GM12878 (cell line): ENCODE measurements around the gene WDR86. TPM values are rescaled to one million over a fixed set of nuclear protein-coding genes. Genes with fewer than 3 reads are reported as not detected.
A peak's percentile ranks its signal among the peaks of the same experiment; 100 is the strongest.

Experiments
- ATAC-seq: fragments of 200-7000 bp; cut with Tn5 transposase; 3 replicates; pipeline ENCODE4 v1.9.1; 2020; ENCODE audit warnings: mild to moderate bottlenecking, moderate library complexity
- BruUV-seq: library from RNA; stranded (reverse); fragments of 400-500 nt; replicated peaks from 2 replicates; lab custom pipeline; 2021; lab: Mats Ljungman, UMichigan
- CTCF ChIA-PET: fragments of 300-600 bp; sonication (Branson Sonifier 250); formaldehyde crosslinking; extraction: SDS; loops from one replicate; lab custom pipeline; 2021; ENCODE audit warnings: inconsistent platforms; lab: Yijun Ruan, JAX
- POLR2A ChIA-PET: fragments of 350-600 bp; formaldehyde crosslinking; extraction: SDS; loops from one replicate; lab custom pipeline; 2021; ENCODE audit warnings: inconsistent platforms; lab: Charles Lee
- RAD21 ChIA-PET: fragments of 300-600 bp; sonication (Branson Sonifier 250); formaldehyde crosslinking; loops from one replicate; lab custom pipeline; 2023; ENCODE audit warnings: antibody characterized with exemption; ENCODE audit not compliant: unreplicated experiment; lab: Charles Lee
- SMC1A ChIA-PET: fragments of 300-600 bp; sonication (Branson Sonifier 250); formaldehyde crosslinking; loops from one replicate; lab custom pipeline; 2023; ENCODE audit not compliant: unreplicated experiment, uncharacterized antibody; lab: Charles Lee
- DNase-seq: peaks from one replicate; pipeline ENCODE4 v3.0.0-alpha.2; 2011; ENCODE audit warnings: low read depth, low spot score
- FAIRE-seq: peaks from 3 replicates; lab custom pipeline; 2011; peaks lifted over from hg19 to GRCh38; lab: Jason Lieb, UNC
- H2AFZ ChIP-seq: 2 replicates; pipeline ENCODE4 v1.6.0; 2011; ENCODE audit warnings: low read depth, low read length, control low read depth; ENCODE audit not compliant: control insufficient read depth
- H3K27ac ChIP-seq: 2 replicates; pipeline ENCODE4 v1.5.1; 2011; ENCODE audit warnings: control low read depth; ENCODE audit not compliant: control insufficient read depth, insufficient read depth
- H3K27me3 ChIP-seq, 2 experiments: replicated peaks in 1 of 2; 2 replicates each; pipeline versions ENCODE4 v1.6.0 to v1.6.1; 2011; ENCODE audit warnings: low read length in 1 of 2; ENCODE audit not compliant: control insufficient read depth in 2 of 2, insufficient read depth in 2 of 2
- H3K36me3 ChIP-seq, 2 experiments: 2 replicates each; pipeline ENCODE4 v1.5.1; 2011; ENCODE audit warnings: low read length in 1 of 2; ENCODE audit not compliant: control insufficient read depth in 2 of 2, insufficient read depth in 2 of 2
- H3K4me1 ChIP-seq: 2 replicates; pipeline ENCODE4 v1.6.1; 2011; ENCODE audit warnings: mild to moderate bottlenecking, low read length, moderate library complexity, mixed read lengths; ENCODE audit not compliant: control insufficient read depth, insufficient read depth
- H3K4me2 ChIP-seq: 2 replicates; pipeline ENCODE4 v1.6.0; 2011; ENCODE audit warnings: control low read depth; ENCODE audit not compliant: control insufficient read depth, insufficient read depth
- H3K4me3 ChIP-seq: fragments of 200-600 bp; sonication (generic); 2 replicates; pipeline ENCODE4 v1.5.1; 2016
- H3K79me2 ChIP-seq: 2 replicates; pipeline ENCODE4 v1.6.0; 2011; ENCODE audit warnings: low read length; ENCODE audit not compliant: control insufficient read depth, insufficient read depth
- H3K9ac ChIP-seq: 2 replicates; pipeline ENCODE4 v1.8.0; 2011; ENCODE audit warnings: low read length, control low read depth, mixed read lengths; ENCODE audit not compliant: control insufficient read depth, insufficient read depth
- H3K9me3 ChIP-seq: replicated peaks from 3 replicates; pipeline ENCODE4 v1.5.1; 2011; ENCODE audit warnings: mild to moderate bottlenecking, low read length; ENCODE audit not compliant: control insufficient read depth, insufficient read depth
- H4K20me1 ChIP-seq: 2 replicates; pipeline ENCODE4 v1.6.0; 2011; ENCODE audit not compliant: control insufficient read depth, insufficient read depth
- FOXK2 ChIP-seq: fragments of 450-650 bp; IDR thresholded peaks from 2 replicates; pipeline ENCODE4 v1.6.1; 2017; ENCODE audit warnings: mild to moderate bottlenecking, moderate library complexity
- HDAC2 ChIP-seq: fragments of 200-600 bp; sonication (generic); IDR thresholded peaks from 2 replicates; pipeline ENCODE4 v1.6.1; 2017
- MXI1 ChIP-seq: fragments of 150-350 bp; IDR thresholded peaks from 2 replicates; pipeline ENCODE4 v1.6.1; 2011; ENCODE audit warnings: low read depth, mild to moderate bottlenecking, inconsistent platforms, low read length, improper control_type of control experiment
- RB1 ChIP-seq: fragments of 450-650 bp; formaldehyde crosslinking; IDR thresholded peaks from 2 replicates; pipeline ENCODE4 v1.6.1; 2017; ENCODE audit warnings: mild to moderate bottlenecking, borderline replicate concordance
- SPI1 ChIP-seq: IDR thresholded peaks from 2 replicates; pipeline ENCODE4 v1.6.1; 2011; ENCODE audit warnings: low read depth, mild to moderate bottlenecking, low read length, moderate library complexity, borderline replicate concordance; ENCODE audit not compliant: insufficient read depth
- TCF3 ChIP-seq: IDR thresholded peaks from 2 replicates; pipeline ENCODE4 v1.6.1; 2012; ENCODE audit warnings: low read depth, mild to moderate bottlenecking, low read length, borderline replicate concordance; ENCODE audit not compliant: insufficient read depth
- WGBS: methylation state at CpG from one replicate; pipeline ENCODE4 v1.1.6; 2016; ENCODE audit warnings: low lambda C conversion rate; ENCODE audit not compliant: insufficient replicate concordance, insufficient coverage; ENCODE audit errors: missing lambda C conversion rate; 5-methylcytosine and 5-hydroxymethylcytosine counted together
- in situ Hi-C: fragments of 300-500 bp; cut with MboI; formaldehyde crosslinking; loops from 9 replicates; pipeline ENCODE4 v1.14.3; 2018; ENCODE audit warnings: mixed read lengths
- intact Hi-C: fragments of 100-400 bp; cut with micrococcal nuclease; formaldehyde crosslinking; loops from one replicate; pipeline ENCODE4 v1.14.2; 2022; ENCODE audit not compliant: unreplicated experiment
- polyA plus RNA-seq, 11 experiments: library from polyadenylated mRNA; depleted of rRNA in 4 of 11; unstranded in 6 of 11; stranded (reverse) in 5 of 11; fragments of >200 nt; fragmentation: Nextera tagmentation in 4 of 11; fragmentation: Illumina TruSeq in 1 of 11; extraction: Ambion mirVana in 4 of 11; extraction: Trizol in 1 of 11; gene quantifications; 1 replicate in 1 of 11; 2 replicates in 10 of 11; pipeline versions ENCODE4 v1.2.1 to v1.2.3, GENCODE V29; 2011 to 2016; ENCODE audit warnings: inconsistent platforms in 2 of 11, missing spikeins in 2 of 11, low read depth in 1 of 11
- total RNA-seq, 4 experiments: library from RNA; depleted of rRNA in 3 of 4; stranded (reverse); fragments of >200 nt in 3 of 4; fragmentation: Illumina TruSeq in 1 of 4; extraction: Trizol in 1 of 4; gene quantifications; 2 replicates each; pipeline versions ENCODE4 v1.2.1 to v1.2.3, GENCODE V29; 2013 to 2021
- TF ChIP-seq, protein P1 (sequence below): fragments of 450-650 bp; IDR thresholded peaks from 2 replicates; pipeline ENCODE4 v1.6.1; 2017; ENCODE audit warnings: low read depth, mild to moderate bottlenecking, moderate library complexity
- TF ChIP-seq, protein P2 (sequence below): fragments of 450-650 bp; IDR thresholded peaks from 2 replicates; pipeline ENCODE4 v1.6.1; 2017; ENCODE audit warnings: mild to moderate bottlenecking, low read depth, inconsistent platforms; ENCODE audit not compliant: poor library complexity, severe bottlenecking

The WDR86 gene
- total and polyA plus RNA-seq, 10 of the 15 experiments (the other 5 are each of a cell fraction or from before 2014, with no cell fraction given) = 0.05 to 0.19 (median 0.15) TPM; not detected in 7

DNA sequence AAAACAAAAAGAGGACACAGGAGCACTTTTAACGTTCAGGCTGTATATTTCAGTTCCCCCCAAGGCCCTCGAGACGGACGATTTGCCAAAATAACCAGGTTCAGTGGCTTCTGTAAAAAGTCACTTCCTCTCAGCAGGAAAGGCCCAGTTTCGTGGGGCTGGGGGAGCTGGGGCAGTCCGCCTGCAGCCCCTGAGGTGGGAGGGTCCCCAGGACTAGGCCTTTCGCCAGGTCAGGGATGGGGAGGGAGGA is 28.8 kb downstream of the WDR86 start:
- 2% methylated on average over 7 of the region's 7 CpGs for WGBS
- SMC1A ChIA-PET = no interaction called here
- Histone ChIP-seq H3K27ac (no peak overlapping the region), H3K4me3 (peak overlapping the region; percentile 45; the same call in 1 of the 2 replicates), H3K9ac (no peak overlapping the region), H3K4me1 (peaks cover 7% of the 10 kb centered on the region), H2AFZ (peak overlapping the region; percentile 62), H3K36me3 (peaks cover 0 to 9% of the 10 kb centered on the region in 2 experiments; a peak in 3 of 4 replicates), H3K27me3 (peaks cover 2 to 3% of the 10 kb centered on the region in 2 experiments; a peak in 3 of 4 replicates)
- RAD21 ChIA-PET = interaction anchor here (1.4 kb wide), 1 partner anchor 12 kb away, joined by 3 read pairs; no protein-coding TSS in a partner anchor
- BruUV-seq = no TSS peak
- no peak for DNase-seq
- POLR2A ChIA-PET = no interaction called here
- peak; percentile 22 for ATAC-seq
- FAIRE-seq = no peak
- CTCF ChIA-PET = no interaction called here
- peak; percentile 68 for TF ChIP-seq SPI1
- no peak for TF ChIP-seq TCF3
- TF ChIP-seq, all 136 proteins: peak for 1
- Histone ChIP-seq H3K4me2 (peak overlapping the region; percentile 96), H3K79me2 (no peaks in the 10 kb centered on the region), H4K20me1 (no peaks in the 10 kb centered on the region), H3K9me3 (no peaks in the 10 kb centered on the region; the same call in 2 of the 3 replicates)
- in situ Hi-C loops = loop anchor here (5.0 kb wide), 1 partner anchor 66 kb away; no protein-coding TSS in a partner anchor
- intact Hi-C loops = no loop called here

DNA sequence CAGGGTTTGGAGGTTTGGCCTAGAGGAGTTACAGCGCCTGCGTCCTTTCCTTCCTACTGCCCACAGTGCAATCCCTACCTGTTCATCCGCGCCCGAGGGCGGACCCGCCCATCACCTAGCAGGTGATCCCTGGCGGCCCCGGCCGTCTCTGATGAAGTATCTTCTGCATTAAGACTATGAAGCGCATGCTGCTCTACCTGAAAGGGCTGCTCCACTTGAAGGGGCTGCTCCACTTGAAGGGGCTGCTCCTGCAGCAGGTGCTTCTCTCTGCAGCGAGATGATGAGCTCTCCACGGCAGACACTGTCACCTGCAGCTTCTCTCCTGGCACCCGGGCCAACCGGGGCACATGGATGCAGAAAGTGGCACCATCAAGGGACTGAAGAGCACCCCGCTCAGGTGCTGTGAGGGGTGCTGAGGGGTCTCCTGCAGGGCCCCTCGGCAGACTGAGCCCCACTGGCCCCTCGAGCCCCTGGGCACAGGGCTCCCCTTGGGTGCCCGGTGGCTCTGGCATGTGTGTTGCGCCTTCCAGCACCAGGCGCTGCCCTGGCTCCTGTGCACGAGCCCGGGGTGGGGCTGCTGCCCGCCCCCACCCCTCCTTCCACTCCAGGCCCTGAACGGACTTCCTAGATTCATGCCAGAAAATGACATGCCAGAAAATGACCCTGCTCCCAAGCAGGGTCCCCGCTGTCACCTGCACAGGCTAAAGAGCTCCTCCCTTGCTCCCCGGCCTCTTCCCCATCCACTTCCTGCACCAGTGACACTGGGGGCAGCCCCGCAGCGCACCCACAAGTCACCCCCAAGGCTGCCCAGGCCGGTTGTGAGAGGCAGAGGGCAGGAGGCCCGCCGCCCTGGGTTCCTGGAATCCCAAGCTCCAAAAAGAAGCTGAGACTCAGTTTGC is 29.4 kb downstream of the WDR86 start:
- RAD21 ChIA-PET = interaction anchor here (1.4 kb wide), 1 partner anchor 12 kb away, joined by 3 read pairs; no protein-coding TSS in a partner anchor
- intact Hi-C loops (no loop called here), in situ Hi-C loops (loop anchor here (5.0 kb wide), 1 partner anchor 67 kb away; no protein-coding TSS in a partner anchor)
- 60% methylated on average over 20 of the region's 32 CpGs for WGBS
- FAIRE-seq (no peak), ATAC-seq (no peak), DNase-seq (no peak)
- SMC1A ChIA-PET = no interaction called here
- Histone ChIP-seq H4K20me1 (no peaks in the 10 kb centered on the region), H3K79me2 (no peaks in the 10 kb centered on the region), H3K4me1 (peaks cover 7% of the 10 kb centered on the region), H3K4me3 (no peak overlapping the region), H3K9me3 (no peaks in the 10 kb centered on the region; the same call in 2 of the 3 replicates), H3K4me2 (peak overlapping the region; percentile 96), H3K27me3 (peaks cover 2 to 3% of the 10 kb centered on the region in 2 experiments; a peak in 3 of 4 replicates), H3K9ac (no peak overlapping the region), H3K36me3 (peaks cover 5 to 13% of the 10 kb centered on the region in 2 experiments; a peak in 3 of 4 replicates), H2AFZ (peak overlapping the region; percentile 62; the same call in 1 of the 2 replicates), H3K27ac (no peak overlapping the region)
- POLR2A ChIA-PET = no interaction called here
- BruUV-seq = no TSS peak
- CTCF ChIA-PET = no interaction called here
- no peak for TF ChIP-seq FOXK2
- TF ChIP-seq HDAC2 = no peak
- TF ChIP-seq, protein P1, sequence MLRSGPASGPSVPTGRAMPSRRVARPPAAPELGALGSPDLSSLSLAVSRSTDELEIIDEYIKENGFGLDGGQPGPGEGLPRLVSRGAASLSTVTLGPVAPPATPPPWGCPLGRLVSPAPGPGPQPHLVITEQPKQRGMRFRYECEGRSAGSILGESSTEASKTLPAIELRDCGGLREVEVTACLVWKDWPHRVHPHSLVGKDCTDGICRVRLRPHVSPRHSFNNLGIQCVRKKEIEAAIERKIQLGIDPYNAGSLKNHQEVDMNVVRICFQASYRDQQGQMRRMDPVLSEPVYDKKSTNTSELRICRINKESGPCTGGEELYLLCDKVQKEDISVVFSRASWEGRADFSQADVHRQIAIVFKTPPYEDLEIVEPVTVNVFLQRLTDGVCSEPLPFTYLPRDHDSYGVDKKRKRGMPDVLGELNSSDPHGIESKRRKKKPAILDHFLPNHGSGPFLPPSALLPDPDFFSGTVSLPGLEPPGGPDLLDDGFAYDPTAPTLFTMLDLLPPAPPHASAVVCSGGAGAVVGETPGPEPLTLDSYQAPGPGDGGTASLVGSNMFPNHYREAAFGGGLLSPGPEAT = no peak
- TF ChIP-seq RB1 = no peak
- TF ChIP-seq TCF3 = no peak
- TF ChIP-seq, protein P2, sequence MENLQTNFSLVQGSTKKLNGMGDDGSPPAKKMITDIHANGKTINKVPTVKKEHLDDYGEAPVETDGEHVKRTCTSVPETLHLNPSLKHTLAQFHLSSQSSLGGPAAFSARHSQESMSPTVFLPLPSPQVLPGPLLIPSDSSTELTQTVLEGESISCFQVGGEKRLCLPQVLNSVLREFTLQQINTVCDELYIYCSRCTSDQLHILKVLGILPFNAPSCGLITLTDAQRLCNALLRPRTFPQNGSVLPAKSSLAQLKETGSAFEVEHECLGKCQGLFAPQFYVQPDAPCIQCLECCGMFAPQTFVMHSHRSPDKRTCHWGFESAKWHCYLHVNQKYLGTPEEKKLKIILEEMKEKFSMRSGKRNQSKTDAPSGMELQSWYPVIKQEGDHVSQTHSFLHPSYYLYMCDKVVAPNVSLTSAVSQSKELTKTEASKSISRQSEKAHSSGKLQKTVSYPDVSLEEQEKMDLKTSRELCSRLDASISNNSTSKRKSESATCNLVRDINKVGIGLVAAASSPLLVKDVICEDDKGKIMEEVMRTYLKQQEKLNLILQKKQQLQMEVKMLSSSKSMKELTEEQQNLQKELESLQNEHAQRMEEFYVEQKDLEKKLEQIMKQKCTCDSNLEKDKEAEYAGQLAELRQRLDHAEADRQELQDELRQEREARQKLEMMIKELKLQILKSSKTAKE = no peak
- no peak for TF ChIP-seq MXI1
